Islet of Langerhans (tissue), 1 donor: ENCODE data around the gene PTPN2.

Experiments used
- FAIRE-seq: peaks from one replicate; lab custom pipeline; 2011; peaks lifted over from hg19 to GRCh38; lab: Jason Lieb, UNC

Gene PTPN2

GRCh38 chr18:12745095-12745795 is 138.8 kb downstream of the PTPN2 start:
- FAIRE-seq: no peak

- FAIRE-seq: peak; percentile 56
Measured at GRCh38 chr18:12744103-12744502, 139.9 kb downstream of the PTPN2 start.

- no peak for FAIRE-seq
Measured at GRCh38 chr18:12742453-12742852, 141.6 kb downstream of the PTPN2 start.
